Fibroblast of skin of left quadriceps (primary cell): ENCODE results near the gene RAP2A.

ENCODE experiments used
- DNase-seq, 2 experiments: peaks; one replicate each; pipeline ENCODE4 v3.0.0-alpha.2; 2013; ENCODE audit warnings: low read depth in 2 of 2

Gene RAP2A

DNA sequence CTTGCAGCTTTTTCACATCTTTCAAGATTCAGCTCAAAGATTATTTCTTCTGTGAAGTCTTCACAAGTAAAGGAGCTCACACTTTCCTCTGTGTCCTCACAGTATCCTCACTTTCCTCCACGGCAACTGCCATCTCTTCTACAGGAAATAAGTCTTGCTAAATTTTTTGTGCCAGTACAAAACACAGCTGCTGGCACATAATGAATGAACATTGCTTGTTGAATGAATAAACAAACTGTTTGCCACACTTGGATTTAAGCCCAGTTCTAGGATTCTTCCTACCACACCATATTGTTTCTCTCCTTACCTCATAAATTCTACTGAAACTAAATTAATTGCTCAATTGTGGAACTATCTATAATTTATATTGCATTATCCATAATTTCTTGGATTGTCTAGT, 59.5 kb downstream of the RAP2A start:
- no peak for DNase-seq

DNA sequence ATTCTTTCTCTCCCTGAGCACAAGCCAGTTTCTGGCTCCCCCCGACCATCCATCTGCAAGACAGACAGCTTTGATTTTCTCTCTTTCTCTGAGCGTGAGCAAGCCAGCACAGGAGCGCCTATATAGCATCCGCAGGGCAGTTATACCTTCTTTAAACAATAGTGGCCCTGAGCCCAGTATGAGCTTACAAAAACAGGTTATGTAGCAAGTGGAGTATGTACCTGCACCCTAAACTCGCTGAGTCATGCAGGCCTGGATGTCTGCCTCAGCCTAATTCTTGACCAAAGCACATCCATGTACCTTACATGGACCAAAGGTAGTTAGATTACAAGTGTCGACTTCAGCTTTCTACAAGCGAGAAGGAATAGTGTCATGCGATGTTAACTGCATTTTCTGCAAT, 61.7 kb downstream of the RAP2A start:
- no peak for DNase-seq

- DNase-seq = no peak
Measured at GRCh38 chr13:97496511-97496910, 62.5 kb downstream of the RAP2A start.

- DNase-seq = no peak
Measured at GRCh38 chr13:97497400-97497799, 63.4 kb downstream of the RAP2A start.

DNA sequence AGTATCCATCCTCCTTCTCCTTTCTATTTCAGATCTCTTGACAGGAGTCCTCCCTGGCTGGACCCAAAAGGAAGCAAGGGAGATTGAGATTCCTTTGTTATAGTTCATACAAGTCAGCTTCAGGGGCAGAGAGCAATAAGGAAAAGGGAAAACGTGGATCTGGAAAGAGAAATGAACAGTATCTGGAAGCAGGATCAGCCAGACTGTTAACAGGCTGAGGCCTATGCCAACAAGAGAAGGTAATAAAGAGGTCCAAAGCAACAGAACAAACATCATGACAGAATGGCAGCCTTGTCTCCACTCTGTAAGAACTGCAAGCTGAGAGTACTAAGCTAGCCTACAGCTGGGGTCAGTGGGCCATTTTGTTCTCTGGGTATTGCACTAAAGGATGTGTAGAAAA, 64.5 kb downstream of the RAP2A start:
- no peak for DNase-seq

DNA sequence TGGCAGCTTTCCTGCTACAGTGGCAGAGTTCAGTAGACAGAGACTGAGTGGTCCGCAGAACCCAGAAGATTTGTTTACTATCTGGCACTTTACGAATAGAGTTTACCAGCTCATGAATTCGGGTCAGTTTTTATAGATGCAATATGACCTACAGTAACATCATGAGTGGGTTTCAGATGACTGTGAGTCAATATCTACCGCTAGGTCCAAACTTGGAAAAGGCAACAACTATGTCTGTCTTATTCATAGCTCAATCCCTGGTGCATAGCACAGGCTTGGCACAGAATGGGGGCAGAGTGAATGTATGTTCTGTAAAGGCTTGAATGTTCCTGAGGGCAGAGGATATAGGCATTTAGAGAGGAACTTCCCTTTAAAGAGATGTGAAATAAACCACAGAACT, 65.2 kb downstream of the RAP2A start:
- no peak for DNase-seq

DNA sequence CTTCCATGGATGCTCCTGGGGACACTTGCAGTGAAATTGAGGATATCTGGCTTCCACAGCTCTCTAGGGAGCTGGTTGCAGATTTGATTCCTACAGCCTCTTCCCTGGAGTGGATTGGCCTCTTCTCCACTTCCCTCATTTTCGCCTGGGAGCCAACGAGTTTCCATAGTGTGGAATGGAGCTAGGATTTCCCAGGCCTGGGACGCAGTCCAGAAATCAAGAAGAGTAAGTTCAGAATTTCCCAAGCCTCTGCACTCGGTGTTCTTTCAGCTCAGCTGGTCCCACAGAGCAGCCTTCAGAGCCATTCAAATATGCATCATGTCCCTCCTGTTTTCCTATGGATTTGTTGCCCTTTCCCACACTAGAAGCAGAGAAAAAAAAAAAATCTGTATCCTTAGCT, 68.2 kb downstream of the RAP2A start:
- DNase-seq = no peak

GRCh38 chr13:97502706-97503105, 68.7 kb downstream of the RAP2A start:
- DNase-seq = no peak

GRCh38 chr13:97505017-97505416, 71.0 kb downstream of the RAP2A start:
- no peak for DNase-seq

GRCh38 chr13:97506511-97506910, 72.5 kb downstream of the RAP2A start:
- DNase-seq = peak; percentile 64 to 68

DNA sequence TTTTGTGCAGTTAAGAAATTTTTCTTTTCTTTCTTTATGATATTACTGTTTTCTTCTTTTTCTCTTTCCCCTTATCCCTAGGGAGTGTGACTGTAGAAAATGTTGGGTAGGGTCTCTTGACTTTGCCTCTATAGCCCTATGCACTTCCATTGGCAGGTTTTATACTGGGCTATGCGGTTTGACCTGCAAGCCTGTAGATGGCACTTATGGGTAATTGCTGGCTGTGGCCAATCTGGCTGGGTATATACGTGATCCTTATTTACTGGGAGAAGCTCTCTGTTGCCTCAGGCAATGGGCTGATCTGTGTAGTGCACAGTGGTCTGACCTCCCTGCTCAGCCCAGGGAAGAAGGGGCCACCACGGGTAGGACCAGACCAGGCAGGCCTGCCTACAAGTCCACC, 78.8 kb downstream of the RAP2A start:
- DNase-seq = no peak

GRCh38 chr13:97515643-97516042, 81.7 kb downstream of the RAP2A start:
- DNase-seq = no peak

- DNase-seq = no peak
Measured at GRCh38 chr13:97517967-97518366, 84.0 kb downstream of the RAP2A start.
